ENCODE measurements around the gene CGB3.
A peak's percentile ranks its signal among the peaks of the same experiment; 100 is the strongest.
"Not testable (repeated sequence)": the region's sequence is repeated elsewhere in the genome, so short reads cannot be mapped to it uniquely, and the experiment has no call there.

Gene CGB3

GRCh38 chr19:49042177-49042576 is 18.0 kb upstream of the CGB3 start:
- ChIA-PET CTCF (no interaction called here), POLR2A (no interaction called here)
- no peak for TF ChIP-seq CTCF (IDR thresholded peaks at IDR 0.05; ENCODE audit: insufficient read depth, low read length, missing control alignments)
- no peak for DNase-seq (ENCODE audit: low read depth, low spot score)
- no peak overlapping the region for H3K4me3 ChIP-seq (ENCODE audit: low read depth, low read length)

- CTCF ChIA-PET: interaction anchor here (0.7 to 1.1 kb wide), 2 partner anchors 40 to 272 kb away, joined by 3 to 4 read pairs; no protein-coding TSS in a partner anchor
- DNase-seq (ENCODE audit: low read depth, low spot score); H3K4me3 ChIP-seq (ENCODE audit: low read depth, low read length); POLR2A ChIA-PET: not testable (repeated sequence)
These were observed 15.6 kb upstream of the CGB3 start for GRCh38 chr19:49039736-49040135.

GRCh38 chr19:49038557-49039276 is 14.6 kb upstream of the CGB3 start:
- peak; percentile 33 for DNase-seq (ENCODE audit: low read depth, low spot score)
- POLR2A ChIA-PET; H3K4me3 ChIP-seq (ENCODE audit: low read depth, low read length): not testable (repeated sequence)
- CTCF ChIA-PET: interaction anchor here (0.7 to 1.2 kb wide), 2 partner anchors 50 to 271 kb away, joined by 3 read pairs; no protein-coding TSS in a partner anchor

GRCh38 chr19:49038111-49038510 is 14.0 kb upstream of the CGB3 start:
- POLR2A ChIA-PET; H3K4me3 ChIP-seq (ENCODE audit: low read depth, low read length); DNase-seq (ENCODE audit: low read depth, low spot score): not testable (repeated sequence)
- CTCF ChIA-PET: interaction anchor here (1.2 kb wide), 1 partner anchor 49 kb away, joined by 3 read pairs; no protein-coding TSS in a partner anchor

GRCh38 chr19:49036815-49037214 is 12.7 kb upstream of the CGB3 start, which contains the start of gene CGB1:
Gene CGB1 (minus strand): TSS chr19:49036895. CDS start chr19:49036711, 184 bp downstream.
- DNase-seq (ENCODE audit: low read depth, low spot score); POLR2A ChIA-PET; H3K4me3 ChIP-seq (ENCODE audit: low read depth, low read length); CTCF ChIA-PET: not testable (repeated sequence)
- peak; percentile 31 for TF ChIP-seq CTCF (IDR thresholded peaks at IDR 0.05; ENCODE audit: insufficient read depth, low read length, missing control alignments)

GRCh38 chr19:49031642-49032301 is 7.6 kb upstream of the CGB3 start, which contains the start of gene CGB2:
Gene CGB2 (plus strand): TSS chr19:49031890. CDS start chr19:49032096, 206 bp downstream.
- DNase-seq (ENCODE audit: low read depth, low spot score); H3K4me3 ChIP-seq (ENCODE audit: low read depth, low read length); CTCF ChIA-PET; POLR2A ChIA-PET: not testable (repeated sequence)
- peak; percentile 17 for TF ChIP-seq CTCF (IDR thresholded peaks at IDR 0.05; ENCODE audit: insufficient read depth, low read length, missing control alignments)

- DNase-seq (ENCODE audit: low read depth, low spot score); CTCF ChIA-PET; H3K4me3 ChIP-seq (ENCODE audit: low read depth, low read length): not testable (repeated sequence)
- POLR2A ChIA-PET: interaction anchor here (1.0 kb wide), 1 partner anchor 37 kb away, joined by 3 read pairs; the partner anchor contains the start of gene GYS1
These were observed 6.2 kb upstream of the CGB3 start for GRCh38 chr19:49030323-49030722.

GRCh38 chr19:49029749-49030148 is 5.6 kb upstream of the CGB3 start:
- not testable (repeated sequence) for DNase-seq (ENCODE audit: low read depth, low spot score)

GRCh38 chr19:49028686-49029085 is 4.6 kb upstream of the CGB3 start:
- H3K4me3 ChIP-seq (ENCODE audit: low read depth, low read length); CTCF ChIA-PET; DNase-seq (ENCODE audit: low read depth, low spot score); POLR2A ChIA-PET: not testable (repeated sequence)

More at GRCh38 chr19:49029749-49030148, 5.6 kb upstream of the CGB3 start:
- CTCF ChIA-PET; H3K4me3 ChIP-seq (ENCODE audit: low read depth, low read length): not testable (repeated sequence)
- POLR2A ChIA-PET: interaction anchor here (1.0 kb wide), 1 partner anchor 37 kb away, joined by 3 read pairs; the partner anchor contains the start of gene GYS1

GRCh38 chr19:49025599-49025998 is 1.5 kb upstream of the CGB3 start:
- H3K4me3 ChIP-seq (ENCODE audit: low read depth, low read length); POLR2A ChIA-PET; CTCF ChIA-PET: not testable (repeated sequence)

GRCh38 chr19:49025088-49025487 is 955 bp upstream of the CGB3 start:
- POLR2A ChIA-PET; CTCF ChIA-PET; H3K4me3 ChIP-seq (ENCODE audit: low read depth, low read length); DNase-seq (ENCODE audit: low read depth, low spot score): not testable (repeated sequence)

More at GRCh38 chr19:49025599-49025998, 1.5 kb upstream of the CGB3 start:
- not testable (repeated sequence) for DNase-seq (ENCODE audit: low read depth, low spot score)
